B cell (primary cell): ENCODE results near the gene ZNF428. TPM values are rescaled to one million over a fixed set of nuclear protein-coding genes. Genes with fewer than 3 reads are reported as not detected.

Source experiments
- ATAC-seq: fragments of 200-7000 bp; cut with Tn5 transposase; one replicate; pipeline ENCODE4 v1.10.0; 2021; ENCODE audit warnings: low read depth, mild to moderate bottlenecking, moderate number of reproducible peaks, moderate library complexity
- CTCF ChIA-PET: fragments of 350-600 bp; sonication (Branson Sonifier 250); formaldehyde crosslinking; loops from one replicate; lab custom pipeline; 2021; ENCODE audit warnings: antibody characterized with exemption, inconsistent platforms; lab: Charles Lee
- POLR2A ChIA-PET: fragments of 350-600 bp; sonication (Branson Sonifier 250); formaldehyde crosslinking; loops from one replicate; lab custom pipeline; 2021; ENCODE audit warnings: antibody characterized with exemption; lab: Charles Lee
- DNase-seq: peaks from one replicate; pipeline ENCODE4 v3.0.0; 2013
- H2AFZ ChIP-seq: 2 replicates; pipeline ENCODE4 v1.6.1; 2012; ENCODE audit warnings: mild to moderate bottlenecking, low read depth, low read length; ENCODE audit not compliant: insufficient read depth, poor library complexity, severe bottlenecking
- H3K27ac ChIP-seq, 2 donors: 1 replicate in 1 of 2; 2 replicates in 1 of 2; pipeline ENCODE4 v1.5.1; 2012 to 2013; ENCODE audit warnings: low read length in 2 of 2, mild to moderate bottlenecking in 2 of 2, moderate library complexity in 1 of 2
- H3K27me3 ChIP-seq, 4 experiments: fragments of 200-600 bp in 1 of 4; sonication (generic) in 1 of 4; replicated peaks in 1 of 4; 1 replicate in 2 of 4; 2 replicates in 2 of 4; pipeline versions ENCODE4 v1.6.1 to v1.7.0; 2013 to 2016; ENCODE audit warnings: low read length in 3 of 4, mild to moderate bottlenecking in 2 of 4, mixed read lengths in 1 of 4, moderate library complexity in 1 of 4; ENCODE audit not compliant: insufficient read depth in 4 of 4, control insufficient read depth in 3 of 4; ENCODE audit errors: control extremely low read depth in 1 of 4
- H3K36me3 ChIP-seq, 2 experiments: replicated peaks in 1 of 2; 1 replicate in 1 of 2; 2 replicates in 1 of 2; pipeline versions ENCODE4 v1.6.1 to v1.7.1; 2013; ENCODE audit warnings: low read length in 1 of 2; ENCODE audit not compliant: insufficient read depth in 2 of 2, control insufficient read depth in 1 of 2; ENCODE audit errors: control extremely low read depth in 1 of 2, extremely low read depth in 1 of 2
- H3K4me1 ChIP-seq, 2 donors: fragments of 200-600 bp in 1 of 2; sonication (generic) in 1 of 2; 1 replicate in 1 of 2; 2 replicates in 1 of 2; pipeline versions ENCODE4 v1.5.1 to v1.6.1; 2013 to 2017; ENCODE audit warnings: low read length in 2 of 2; ENCODE audit not compliant: control insufficient read depth in 2 of 2, insufficient read depth in 2 of 2
- H3K4me2 ChIP-seq: replicated peaks from 2 replicates; pipeline ENCODE3; 2012; ENCODE audit warnings: mild to moderate bottlenecking, low read depth, low read length; ENCODE audit not compliant: poor library complexity, severe bottlenecking
- H3K4me3 ChIP-seq, 5 experiments: fragments of 200-600 bp in 1 of 5; sonication (generic) in 1 of 5; 1 replicate in 3 of 5; 2 replicates in 2 of 5; pipeline versions ENCODE4 v1.5.1 to v1.7.0; 2011 to 2016; ENCODE audit warnings: low read length in 4 of 5, mild to moderate bottlenecking in 4 of 5, low read depth in 2 of 5, control low read depth in 1 of 5, moderate library complexity in 1 of 5; ENCODE audit not compliant: insufficient read depth in 1 of 5; ENCODE audit errors: control extremely low read depth in 1 of 5, extremely low read depth in 1 of 5
- H3K79me2 ChIP-seq: fragments of 200-600 bp; sonication (generic); one replicate; pipeline ENCODE4 v1.6.0; 2016; ENCODE audit warnings: low read length; ENCODE audit not compliant: control insufficient read depth, insufficient read depth
- H3K9ac ChIP-seq: fragments of 200-600 bp; sonication (generic); 2 replicates; pipeline ENCODE4 v1.6.1; 2017; ENCODE audit warnings: mild to moderate bottlenecking, low read length, moderate library complexity
- H3K9me3 ChIP-seq, 3 donors: one replicate each; pipeline versions ENCODE4 v1.6.1 to v1.7.1; 2013; ENCODE audit warnings: low read length in 2 of 3; ENCODE audit not compliant: control insufficient read depth in 2 of 3, insufficient read depth in 1 of 3; ENCODE audit errors: control extremely low read depth in 1 of 3
- H4K20me1 ChIP-seq: 2 replicates; pipeline ENCODE4 v1.6.0; 2012; ENCODE audit warnings: mild to moderate bottlenecking, low read length; ENCODE audit not compliant: insufficient read depth, control insufficient read depth, poor library complexity, severe bottlenecking
- H3K27ac Mint-ChIP-seq: one replicate; pipeline ENCODE4 v1.8.0; 2021; ENCODE audit warnings: mixed read lengths
- H3K27me3 Mint-ChIP-seq: one replicate; pipeline ENCODE4 v1.8.0; 2021; ENCODE audit warnings: mixed read lengths
- H3K4me1 Mint-ChIP-seq: one replicate; pipeline ENCODE4 v1.8.0; 2021; ENCODE audit warnings: mixed read lengths
- H3K4me3 Mint-ChIP-seq: one replicate; pipeline ENCODE4 v1.8.0; 2021; ENCODE audit warnings: mixed read lengths
- H3K9me3 Mint-ChIP-seq: one replicate; pipeline ENCODE4 v1.8.0; 2022; ENCODE audit warnings: mixed read lengths; ENCODE audit not compliant: insufficient read depth
- CTCF ChIP-seq: fragments of 200-600 bp; IDR thresholded peaks from one replicate; pipeline ENCODE4 v1.8.0; 2022; ENCODE audit warnings: antibody characterized with exemption, mild to moderate bottlenecking
- EZH2 ChIP-seq: IDR thresholded peaks from 2 replicates; pipeline ENCODE4 v1.6.1; 2012; ENCODE audit warnings: borderline replicate concordance, low read depth, mild to moderate bottlenecking, moderate library complexity, low read length; ENCODE audit not compliant: insufficient read depth, poor library complexity, severe bottlenecking
- WGBS: methylation state at CpG from one replicate; pipeline ENCODE4 v1.1.5; 2013; ENCODE audit warnings: missing lambda C conversion rate; ENCODE audit not compliant: insufficient coverage; 5-methylcytosine and 5-hydroxymethylcytosine counted together
- intact Hi-C: fragments of 100-400 bp; cut with micrococcal nuclease; formaldehyde crosslinking; loops from one replicate; pipeline ENCODE4 v1.10.0; 2022
- polyA plus RNA-seq: library from polyadenylated mRNA; depleted of rRNA; stranded (reverse); fragments of >200 nt; gene quantifications from 2 replicates; pipeline ENCODE4 v1.2.3, GENCODE V29; 2012
- total RNA-seq, 2 donors: library from RNA; stranded (reverse); fragments of 120-200 nt in 1 of 2; gene quantifications; 1 replicate in 1 of 2; 2 replicates in 1 of 2; pipeline versions ENCODE4 v1.2.3 to v1.2.4, GENCODE V29; 2013 to 2022

ZNF428 gene
- total and polyA plus RNA-seq, 2 donors (not counting 1 experiment from before 2014, with no cell fraction given), result 16.9 to 19.7 TPM

- H3K4me1 Mint-ChIP-seq, result peaks cover 10% of the 10 kb centered on the region
- no peak overlapping the region for H2AFZ ChIP-seq
- DNase-seq (no peak), ATAC-seq (no peak)
- no peak overlapping the region for H3K9ac ChIP-seq
- ChIA-PET CTCF (interaction anchor here (0.7 kb wide), 1 partner anchor 171 kb away, joined by 4 read pairs; no protein-coding TSS in a partner anchor), POLR2A (no interaction called here)
- H3K4me2 ChIP-seq, result no peak overlapping the region
- H3K9me3 ChIP-seq, result peaks cover 0 to 8% (median 0%) of the 10 kb centered on the region in 3 donors
- no peaks in the 10 kb centered on the region for H3K36me3 ChIP-seq
- H3K9me3 Mint-ChIP-seq, result no peaks in the 10 kb centered on the region
- WGBS, result 96% methylated on average over 11 of the region's 13 CpGs
- H3K27ac Mint-ChIP-seq, result no peak overlapping the region
- H3K4me3 ChIP-seq, result no peak overlapping the region
- peaks cover 13% of the 10 kb centered on the region for H3K27me3 Mint-ChIP-seq
- TF ChIP-seq EZH2, result no peak
- no peak overlapping the region for H3K4me3 Mint-ChIP-seq
- H3K27me3 ChIP-seq, result peaks cover 0 to 15% (median 5%) of the 10 kb centered on the region in 4 experiments
- no peaks in the 10 kb centered on the region for H3K79me2 ChIP-seq
- intact Hi-C loops, result no loop called here
- H3K4me1 ChIP-seq, result peaks cover 9 to 10% of the 10 kb centered on the region in 2 donors
- no peaks in the 10 kb centered on the region for H4K20me1 ChIP-seq
- H3K27ac ChIP-seq, result no peak overlapping the region
Measured at GRCh38 chr19:43644181-43644580, 24.8 kb upstream of the ZNF428 start.

GRCh38 chr19:43643326-43643725 lies 23.9 kb upstream of the ZNF428 start:
- TF ChIP-seq EZH2 (no peak), CTCF (no peak)
- Histone ChIP-seq H3K9ac (no peak overlapping the region), H3K4me2 (no peak overlapping the region), H3K27ac (no peak overlapping the region), H3K4me3 (no peak overlapping the region), H3K9me3 (peaks cover 0 to 8% (median 0%) of the 10 kb centered on the region in 3 donors), H3K79me2 (no peaks in the 10 kb centered on the region), H2AFZ (no peak overlapping the region), H3K27me3 (peaks cover 0 to 24% (median 8%) of the 10 kb centered on the region in 4 experiments), H3K4me1 (peaks cover 18 to 19% of the 10 kb centered on the region in 2 donors), H3K36me3 (no peaks in the 10 kb centered on the region), H4K20me1 (no peaks in the 10 kb centered on the region)
- CTCF ChIA-PET, result interaction anchor here (0.7 kb wide), 1 partner anchor 170 kb away, joined by 4 read pairs; no protein-coding TSS in a partner anchor
- intact Hi-C loops, result no loop called here
- no peak for DNase-seq
- peaks cover 22% of the 10 kb centered on the region for H3K27me3 Mint-ChIP-seq
- H3K9me3 Mint-ChIP-seq, result no peaks in the 10 kb centered on the region
- H3K27ac Mint-ChIP-seq, result no peak overlapping the region
- H3K4me3 Mint-ChIP-seq, result no peak overlapping the region
- peaks cover 19% of the 10 kb centered on the region for H3K4me1 Mint-ChIP-seq
- POLR2A ChIA-PET, result no interaction called here
- no peak for ATAC-seq
- no CpG with 5 or more reads among the region's 3 CpGs for WGBS
